Neural progenitor cell (in vitro differentiated cells): ENCODE measurements around the gene LRCH4. TPM values are rescaled to one million over a fixed set of nuclear protein-coding genes. Genes with fewer than 3 reads are reported as not detected.

Source experiments
- DNase-seq: peaks from one replicate; pipeline ENCODE4 v3.0.0-alpha.2; 2016; ENCODE audit warnings: low spot score
- H2AFZ ChIP-seq: fragments of 200-600 bp; sonication (generic); replicated peaks from 2 replicates; pipeline ENCODE4 v1.6.1; 2016; ENCODE audit warnings: antibody characterized with exemption
- H3F3A ChIP-seq: fragments of 200-600 bp; sonication (generic); 2 replicates; pipeline ENCODE4 v1.6.1; 2016; ENCODE audit warnings: antibody characterized with exemption, low read depth
- H3K27ac ChIP-seq: fragments of 200-600 bp; sonication (generic); 2 replicates; pipeline ENCODE4 v1.5.1; 2016; ENCODE audit warnings: mild to moderate bottlenecking
- H3K27me3 ChIP-seq: fragments of 200-600 bp; sonication (generic); 2 replicates; pipeline ENCODE4 v1.6.1; 2016; ENCODE audit warnings: mild to moderate bottlenecking, moderate library complexity
- H3K36me3 ChIP-seq: fragments of 200-600 bp; sonication (generic); 2 replicates; pipeline ENCODE4 v1.5.1; 2016
- H3K4me1 ChIP-seq: fragments of 200-600 bp; sonication (generic); 2 replicates; pipeline ENCODE4 v1.6.1; 2016; ENCODE audit warnings: mixed run types
- H3K4me2 ChIP-seq: fragments of 200-600 bp; sonication (generic); 2 replicates; pipeline ENCODE4 v1.6.1; 2016
- H3K4me3 ChIP-seq: fragments of 200-600 bp; sonication (generic); 2 replicates; pipeline ENCODE4 v1.5.1; 2016
- H3K79me2 ChIP-seq: fragments of 200-600 bp; sonication (generic); 2 replicates; pipeline ENCODE4 v1.6.1; 2016; ENCODE audit warnings: low read depth
- H3K9ac ChIP-seq: fragments of 200-600 bp; sonication (generic); 2 replicates; pipeline ENCODE4 v1.6.1; 2016
- H3K9me3 ChIP-seq: fragments of 200-600 bp; sonication (generic); 2 replicates; pipeline ENCODE4 v1.5.1; 2016; ENCODE audit warnings: low read depth
- H4K20me1 ChIP-seq: fragments of 200-600 bp; sonication (generic); 2 replicates; pipeline ENCODE4 v1.6.1; 2016; ENCODE audit warnings: low read depth
- H3K27ac Mint-ChIP-seq: 3 replicates; pipeline ENCODE4 v1.8.0; 2021; ENCODE audit warnings: mixed read lengths
- H3K27me3 Mint-ChIP-seq: 2 replicates; pipeline ENCODE4 v1.8.0; 2022; ENCODE audit warnings: low read depth, mild to moderate bottlenecking, inconsistent platforms, moderate library complexity, mixed read lengths; ENCODE audit not compliant: insufficient read depth
- H3K36me3 Mint-ChIP-seq: 3 replicates; pipeline ENCODE4 v1.8.0; 2021; ENCODE audit warnings: mixed read lengths
- H3K4me1 Mint-ChIP-seq: 3 replicates; pipeline ENCODE4 v1.8.0; 2021; ENCODE audit warnings: mixed read lengths
- H3K4me3 Mint-ChIP-seq: 3 replicates; pipeline ENCODE4 v1.8.0; 2021; ENCODE audit warnings: mild to moderate bottlenecking, moderate library complexity, mixed read lengths
- H3K9me3 Mint-ChIP-seq: 3 replicates; pipeline ENCODE4 v1.8.0; 2020; ENCODE audit warnings: mixed read lengths
- EZH2 ChIP-seq: fragments of 200-600 bp; sonication (generic); IDR thresholded peaks from 2 replicates; pipeline ENCODE4 v1.6.1; 2017; ENCODE audit warnings: antibody characterized with exemption, mild to moderate bottlenecking, moderate library complexity
- EZH2phosphoT487 ChIP-seq: fragments of 200-600 bp; sonication (generic); IDR thresholded peaks from 2 replicates; pipeline ENCODE4 v1.6.1; 2017; ENCODE audit warnings: antibody characterized with exemption
- total RNA-seq: library from RNA; depleted of rRNA; stranded (reverse); fragments of >200 nt; gene quantifications from 2 replicates; pipeline ENCODE4 v1.2.3, GENCODE V29; 2015; ENCODE audit warnings: low replicate concordance
- TF ChIP-seq, protein P1 (sequence below): fragments of 200-600 bp; sonication (generic); IDR thresholded peaks from 2 replicates; pipeline ENCODE4 v1.5.1; 2017; ENCODE audit warnings: antibody characterized with exemption, mild to moderate bottlenecking

Gene LRCH4
- total RNA-seq, 1 donor from 2014 or later, result 4.5 TPM

DNA sequence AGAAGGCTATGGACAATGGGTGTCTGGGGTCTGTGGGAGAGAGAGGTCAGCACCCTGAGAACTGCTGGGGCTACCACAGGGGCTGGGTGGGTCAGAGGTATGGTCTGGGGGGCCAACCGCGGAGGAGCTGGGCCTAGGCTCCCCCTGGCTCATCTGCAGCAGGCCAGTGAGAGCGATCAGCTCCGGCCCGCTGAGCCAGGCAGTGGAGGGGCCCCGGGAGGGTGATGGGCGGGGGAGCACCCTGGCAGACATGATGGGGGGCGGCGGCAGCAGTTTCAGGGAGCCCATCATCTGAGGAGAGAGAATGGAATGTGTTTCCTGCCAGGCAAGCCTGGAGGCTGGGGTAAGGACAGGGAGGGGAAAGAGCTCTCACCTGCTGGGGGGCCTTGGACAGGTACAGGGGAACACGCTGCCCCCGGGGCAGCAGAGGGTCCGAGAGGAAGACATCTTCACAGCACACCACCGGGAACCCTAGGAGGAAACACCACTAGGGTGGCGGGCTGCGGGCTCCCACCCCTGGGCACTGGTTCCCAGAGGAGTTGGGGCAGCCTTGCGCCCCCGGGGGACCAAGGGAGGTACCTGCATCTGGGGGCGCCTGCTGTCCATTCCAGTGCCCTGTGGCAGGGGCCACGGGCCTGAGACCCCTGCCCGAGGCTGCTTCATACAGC is 13.5 kb downstream of the LRCH4 start:
- peaks cover 6% of the 10 kb centered on the region for H4K20me1 ChIP-seq
- H3K9me3 Mint-ChIP-seq, result no peaks in the 10 kb centered on the region
- H3K4me2 ChIP-seq, result no peak overlapping the region
- no peak for DNase-seq
- peaks cover 16% of the 10 kb centered on the region for H3K27me3 ChIP-seq
- no peaks in the 10 kb centered on the region for H3K9me3 ChIP-seq
- peaks cover 16% of the 10 kb centered on the region for H3K4me1 ChIP-seq
- H3K4me3 Mint-ChIP-seq, result peak overlapping the region; percentile 72
- peaks cover 6% of the 10 kb centered on the region for H3K36me3 Mint-ChIP-seq
- H3K79me2 ChIP-seq, result no peaks in the 10 kb centered on the region
- peak overlapping the region; percentile 14 for H3K27ac Mint-ChIP-seq
- H3K4me3 ChIP-seq, result no peak overlapping the region
- H3F3A ChIP-seq, result peaks cover 19% of the 10 kb centered on the region
- H3K27me3 Mint-ChIP-seq, result peaks cover 7% of the 10 kb centered on the region
- H3K4me1 Mint-ChIP-seq, result peaks cover 33% of the 10 kb centered on the region
- H3K9ac ChIP-seq, result no peak overlapping the region
- no peaks in the 10 kb centered on the region for H3K36me3 ChIP-seq
- H3K27ac ChIP-seq, result no peak overlapping the region
- H2AFZ ChIP-seq, result no peak overlapping the region
- no peak for TF ChIP-seq EZH2
- TF ChIP-seq, protein P1, sequence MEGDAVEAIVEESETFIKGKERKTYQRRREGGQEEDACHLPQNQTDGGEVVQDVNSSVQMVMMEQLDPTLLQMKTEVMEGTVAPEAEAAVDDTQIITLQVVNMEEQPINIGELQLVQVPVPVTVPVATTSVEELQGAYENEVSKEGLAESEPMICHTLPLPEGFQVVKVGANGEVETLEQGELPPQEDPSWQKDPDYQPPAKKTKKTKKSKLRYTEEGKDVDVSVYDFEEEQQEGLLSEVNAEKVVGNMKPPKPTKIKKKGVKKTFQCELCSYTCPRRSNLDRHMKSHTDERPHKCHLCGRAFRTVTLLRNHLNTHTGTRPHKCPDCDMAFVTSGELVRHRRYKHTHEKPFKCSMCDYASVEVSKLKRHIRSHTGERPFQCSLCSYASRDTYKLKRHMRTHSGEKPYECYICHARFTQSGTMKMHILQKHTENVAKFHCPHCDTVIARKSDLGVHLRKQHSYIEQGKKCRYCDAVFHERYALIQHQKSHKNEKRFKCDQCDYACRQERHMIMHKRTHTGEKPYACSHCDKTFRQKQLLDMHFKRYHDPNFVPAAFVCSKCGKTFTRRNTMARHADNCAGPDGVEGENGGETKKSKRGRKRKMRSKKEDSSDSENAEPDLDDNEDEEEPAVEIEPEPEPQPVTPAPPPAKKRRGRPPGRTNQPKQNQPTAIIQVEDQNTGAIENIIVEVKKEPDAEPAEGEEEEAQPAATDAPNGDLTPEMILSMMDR, result no peak
- no peak for TF ChIP-seq EZH2phosphoT487

DNA sequence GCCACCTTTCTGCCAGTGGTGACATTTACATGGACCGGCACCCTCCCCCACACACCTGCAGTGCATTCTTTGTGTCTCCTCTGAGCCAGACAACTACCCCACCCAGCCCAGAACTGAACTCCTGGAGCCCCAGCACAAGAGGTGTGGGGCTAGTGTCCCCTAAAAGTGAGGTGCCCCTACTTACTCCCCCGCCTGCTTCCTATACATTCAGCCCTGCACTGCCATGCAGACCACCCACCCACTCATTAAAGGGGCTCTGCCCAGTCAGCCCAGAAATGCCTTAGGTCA is 14.2 kb downstream of the LRCH4 start:
- Mint-ChIP-seq H3K27me3 (peaks cover 7% of the 10 kb centered on the region), H3K36me3 (peaks cover 6% of the 10 kb centered on the region), H3K4me3 (peak overlapping the region; percentile 72), H3K9me3 (no peaks in the 10 kb centered on the region), H3K4me1 (peaks cover 40% of the 10 kb centered on the region), H3K27ac (peak overlapping the region; percentile 14)
- Histone ChIP-seq H3K27me3 (peaks cover 16% of the 10 kb centered on the region), H3K79me2 (no peaks in the 10 kb centered on the region), H3K4me3 (no peak overlapping the region), H3K9ac (no peak overlapping the region), H3K9me3 (no peaks in the 10 kb centered on the region), H3F3A (peaks cover 19% of the 10 kb centered on the region), H3K27ac (no peak overlapping the region), H3K4me1 (peaks cover 16% of the 10 kb centered on the region), H2AFZ (no peak overlapping the region), H3K4me2 (no peak overlapping the region), H4K20me1 (peaks cover 6% of the 10 kb centered on the region), H3K36me3 (no peaks in the 10 kb centered on the region)
- no peak for DNase-seq
- no peak for TF ChIP-seq EZH2
- TF ChIP-seq, protein P1, result no peak
- TF ChIP-seq EZH2phosphoT487, result no peak

DNA sequence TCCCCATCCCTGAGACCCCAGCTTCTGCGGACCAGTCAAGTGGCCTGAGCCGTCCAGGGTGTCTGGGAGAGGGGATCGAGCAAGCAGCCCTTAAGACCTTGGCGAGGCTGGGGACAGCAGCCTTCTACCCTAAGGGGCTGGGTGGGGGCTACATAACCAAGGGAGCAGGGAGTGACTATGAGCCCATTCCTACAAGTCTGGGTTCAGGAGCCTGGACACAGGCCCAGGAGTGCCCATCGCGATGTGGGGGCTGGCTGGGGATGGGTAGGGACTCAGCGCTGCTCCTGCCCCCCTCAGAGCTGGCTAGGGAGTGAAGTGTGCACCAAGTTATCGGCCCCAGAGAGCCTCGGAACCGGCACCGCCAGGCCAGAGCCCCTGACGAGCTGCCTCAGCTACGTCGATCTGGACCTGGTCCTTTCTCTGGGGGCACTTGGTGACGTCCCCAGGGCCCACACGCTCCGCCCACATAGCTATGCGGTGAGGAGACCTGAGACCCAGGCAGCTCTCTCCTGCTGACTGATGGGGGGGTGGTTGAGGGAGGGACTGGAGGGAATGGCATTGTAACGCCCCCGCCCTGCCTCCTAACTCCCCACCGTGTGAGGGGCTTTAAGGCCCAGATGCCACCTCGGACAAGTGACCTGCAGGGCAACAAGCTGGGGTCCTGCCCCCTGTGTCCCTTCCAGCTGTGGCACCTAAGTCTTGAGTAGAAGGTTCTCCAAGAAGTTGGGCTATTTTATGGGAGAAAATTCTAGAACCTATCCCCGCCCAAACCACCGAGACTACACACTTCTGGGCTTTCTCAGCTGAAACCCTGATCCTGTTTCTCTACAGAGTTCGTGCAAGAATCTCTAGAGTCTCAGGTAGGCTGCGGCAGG is 14.7 kb downstream of the LRCH4 start:
- no peaks in the 10 kb centered on the region for H3K36me3 ChIP-seq
- no peaks in the 10 kb centered on the region for H3K79me2 ChIP-seq
- no peak overlapping the region for H3K27ac ChIP-seq
- H3K4me2 ChIP-seq, result peak overlapping the region; percentile 90
- TF ChIP-seq EZH2phosphoT487 (no peak), EZH2 (no peak)
- TF ChIP-seq, protein P1, result no peak
- H3K9ac ChIP-seq, result no peak overlapping the region
- H3K4me3 ChIP-seq, result no peak overlapping the region
- H3K9me3 Mint-ChIP-seq, result no peaks in the 10 kb centered on the region
- DNase-seq, result peak; percentile 38
- H3K4me3 Mint-ChIP-seq, result no peak overlapping the region
- H3K4me1 ChIP-seq, result peaks cover 16% of the 10 kb centered on the region
- H3F3A ChIP-seq, result peaks cover 19% of the 10 kb centered on the region
- peaks cover 2% of the 10 kb centered on the region for H3K36me3 Mint-ChIP-seq
- peaks cover 7% of the 10 kb centered on the region for H3K27me3 Mint-ChIP-seq
- H3K27me3 ChIP-seq, result peaks cover 16% of the 10 kb centered on the region
- H4K20me1 ChIP-seq, result peaks cover 6% of the 10 kb centered on the region
- H2AFZ ChIP-seq, result no peak overlapping the region
- H3K4me1 Mint-ChIP-seq, result peaks cover 46% of the 10 kb centered on the region
- no peak overlapping the region for H3K27ac Mint-ChIP-seq
- no peaks in the 10 kb centered on the region for H3K9me3 ChIP-seq
